SU-DHL-6 (cell line): ENCODE data around the gene LHFPL6.

Experiments
- EZH2phosphoT487 ChIP-seq: fragments of 200-600 bp; sonication (generic), shearing (Covaris generic); conservative IDR thresholded peaks from 2 replicates; pipeline ENCODE4 v1.6.1; 2018; ENCODE audit warnings: mild to moderate bottlenecking, antibody characterized with exemption, low read length, moderate library complexity, mixed read lengths
- TF ChIP-seq, protein P1 (sequence below): fragments of 200-600 bp; sonication (generic); IDR thresholded peaks from one replicate; pipeline ENCODE4 v1.5.1; 2017; ENCODE audit warnings: antibody characterized with exemption, mild to moderate bottlenecking, low read length, moderate library complexity; ENCODE audit not compliant: insufficient read depth, poor library complexity, severe bottlenecking

DNA sequence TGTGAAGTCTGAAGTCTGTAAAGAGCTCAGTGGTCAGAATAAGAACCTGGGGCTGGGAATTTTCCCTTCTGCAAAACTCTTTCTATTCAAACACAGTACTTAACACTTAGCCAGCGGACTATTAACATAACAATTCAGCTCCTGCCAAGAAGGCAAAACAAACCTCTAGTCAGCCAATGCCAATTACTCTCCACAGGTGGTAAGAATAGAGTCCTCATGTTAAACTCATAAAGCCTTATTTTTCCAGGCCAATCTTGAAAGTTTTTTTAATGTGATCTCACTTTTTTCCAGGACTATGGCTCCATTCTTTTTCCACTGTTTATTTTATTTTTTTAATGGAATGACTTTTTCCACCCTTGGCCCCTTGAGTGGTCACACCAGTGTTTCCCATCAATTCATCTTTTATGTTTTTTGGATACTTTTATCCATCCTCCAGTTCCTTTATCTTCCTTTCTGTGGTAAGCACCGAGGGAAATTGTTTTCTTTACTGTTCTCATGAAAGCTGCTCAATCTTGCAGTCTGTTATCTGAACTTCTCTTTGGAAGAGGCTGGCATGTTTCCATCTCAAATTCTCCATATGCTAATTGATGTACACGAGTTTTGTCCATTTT, 217.3 kb downstream of the LHFPL6 start:
- TF ChIP-seq, protein P1, sequence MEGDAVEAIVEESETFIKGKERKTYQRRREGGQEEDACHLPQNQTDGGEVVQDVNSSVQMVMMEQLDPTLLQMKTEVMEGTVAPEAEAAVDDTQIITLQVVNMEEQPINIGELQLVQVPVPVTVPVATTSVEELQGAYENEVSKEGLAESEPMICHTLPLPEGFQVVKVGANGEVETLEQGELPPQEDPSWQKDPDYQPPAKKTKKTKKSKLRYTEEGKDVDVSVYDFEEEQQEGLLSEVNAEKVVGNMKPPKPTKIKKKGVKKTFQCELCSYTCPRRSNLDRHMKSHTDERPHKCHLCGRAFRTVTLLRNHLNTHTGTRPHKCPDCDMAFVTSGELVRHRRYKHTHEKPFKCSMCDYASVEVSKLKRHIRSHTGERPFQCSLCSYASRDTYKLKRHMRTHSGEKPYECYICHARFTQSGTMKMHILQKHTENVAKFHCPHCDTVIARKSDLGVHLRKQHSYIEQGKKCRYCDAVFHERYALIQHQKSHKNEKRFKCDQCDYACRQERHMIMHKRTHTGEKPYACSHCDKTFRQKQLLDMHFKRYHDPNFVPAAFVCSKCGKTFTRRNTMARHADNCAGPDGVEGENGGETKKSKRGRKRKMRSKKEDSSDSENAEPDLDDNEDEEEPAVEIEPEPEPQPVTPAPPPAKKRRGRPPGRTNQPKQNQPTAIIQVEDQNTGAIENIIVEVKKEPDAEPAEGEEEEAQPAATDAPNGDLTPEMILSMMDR: no peak
- no peak for TF ChIP-seq EZH2phosphoT487
